HepG2 (cell line): ENCODE results near the gene EGFR. TPM values are rescaled to one million over a fixed set of nuclear protein-coding genes. Genes with fewer than 3 reads are reported as not detected.

ENCODE experiments used
- FOSL1 ChIP-seq: sonication (generic); formaldehyde crosslinking; IDR thresholded peaks from 2 replicates; pipeline ENCODE4 v1.9.0; 2021; ENCODE audit warnings: missing genetic modification reagents, borderline replicate concordance
- MXI1 ChIP-seq: IDR thresholded peaks from 3 replicates; pipeline ENCODE4 v1.6.1; 2012; ENCODE audit warnings: low read depth, low read length, inconsistent platforms, borderline replicate concordance
- PHF21A ChIP-seq: sonication (generic); formaldehyde crosslinking; IDR thresholded peaks from 2 replicates; pipeline ENCODE4 v1.5.0; 2020; ENCODE audit warnings: mild to moderate bottlenecking, missing genetic modification reagents
- SAP130 ChIP-seq: IDR thresholded peaks from 2 replicates; pipeline ENCODE4 v1.6.1; 2016; ENCODE audit warnings: low read depth
- SKI ChIP-seq: fragments of 450-650 bp; IDR thresholded peaks from one replicate; pipeline ENCODE4 v1.6.1; 2018; ENCODE audit warnings: mild to moderate bottlenecking; ENCODE audit not compliant: partially characterized antibody
- SNRNP70 ChIP-seq: fragments of 200-400 bp; formaldehyde crosslinking; IDR thresholded peaks from 2 replicates; pipeline ENCODE4 v1.6.1; 2017; ENCODE audit warnings: mild to moderate bottlenecking, low read depth, low read length, moderate library complexity
- ZBTB1 ChIP-seq: sonication (generic); formaldehyde crosslinking; IDR thresholded peaks from 2 replicates; pipeline ENCODE4 v1.4.0; 2020; ENCODE audit warnings: missing genetic modification reagents, borderline replicate concordance
- ZMAT3 ChIP-seq: sonication (generic); formaldehyde crosslinking; conservative IDR thresholded peaks from 2 replicates; pipeline ENCODE4 v1.7.0; 2021; ENCODE audit warnings: missing genetic modification reagents
- ZNF501 ChIP-seq: sonication (generic); formaldehyde crosslinking; IDR thresholded peaks from 2 replicates; pipeline ENCODE4 v1.5.1; 2020; ENCODE audit warnings: mild to moderate bottlenecking, moderate library complexity, missing genetic modification reagents
- ZNF557 ChIP-seq: sonication (generic); formaldehyde crosslinking; IDR thresholded peaks from 2 replicates; pipeline ENCODE4 v1.4.0; 2020; ENCODE audit warnings: missing genetic modification reagents
- ZNF614 ChIP-seq: IDR thresholded peaks from 2 replicates; pipeline ENCODE4 v1.6.1; 2018; ENCODE audit warnings: missing biosample characterization, missing genetic modification reagents, inconsistent platforms, borderline replicate concordance
- polyA plus RNA-seq, 8 experiments: library from polyadenylated mRNA; depleted of rRNA in 3 of 8; stranded (reverse) in 7 of 8; unstranded in 1 of 8; fragments of >200 nt; fragmentation: Illumina TruSeq in 4 of 8; extraction: Trizol in 4 of 8; gene quantifications; 2 replicates each; pipeline versions ENCODE4 v1.2.1 to v1.2.3, GENCODE V29; 2011 to 2016; ENCODE audit warnings: low read depth in 4 of 8, missing spikeins in 1 of 8, mixed read lengths in 1 of 8; ENCODE audit not compliant: insufficient read depth in 1 of 8
- total RNA-seq, 5 experiments: library from RNA; depleted of rRNA; stranded (reverse); fragments of >200 nt; fragmentation: Illumina TruSeq; extraction: Trizol; gene quantifications; 2 replicates each; pipeline ENCODE4 v1.2.3, GENCODE V29; 2016; ENCODE audit warnings: low read depth in 1 of 5
- TF ChIP-seq, protein P1 (sequence below): sonication (generic); formaldehyde crosslinking; conservative IDR thresholded peaks from 2 replicates; pipeline ENCODE4 v1.4.0; 2020; ENCODE audit warnings: mild to moderate bottlenecking, missing genetic modification reagents, moderate library complexity
- TF ChIP-seq, protein P2 (sequence below): sonication (generic); formaldehyde crosslinking; IDR thresholded peaks from 2 replicates; pipeline ENCODE4 v1.4.0; 2020; ENCODE audit warnings: mild to moderate bottlenecking, missing genetic modification reagents
- TF ChIP-seq, protein P3 (sequence below): sonication (generic); formaldehyde crosslinking; IDR thresholded peaks from 2 replicates; pipeline ENCODE4 v1.4.0; 2020; ENCODE audit warnings: missing genetic modification reagents, mild to moderate bottlenecking, borderline replicate concordance
- TF ChIP-seq, protein P4 (sequence below): sonication (generic); formaldehyde crosslinking; IDR thresholded peaks from 2 replicates; pipeline ENCODE4 v1.8.0; 2022; ENCODE audit warnings: missing genetic modification reagents, mild to moderate bottlenecking, moderate library complexity, borderline replicate concordance
- TF ChIP-seq, protein P5 (sequence below): sonication (generic); formaldehyde crosslinking; IDR thresholded peaks from 2 replicates; pipeline ENCODE4 v1.4.0; 2020; ENCODE audit warnings: missing genetic modification reagents

The EGFR gene
- total and polyA plus RNA-seq, 2 of the 13 experiments (the other 11 are each of a cell fraction or from before 2014, with no cell fraction given): 7.0 to 10.0 TPM

DNA sequence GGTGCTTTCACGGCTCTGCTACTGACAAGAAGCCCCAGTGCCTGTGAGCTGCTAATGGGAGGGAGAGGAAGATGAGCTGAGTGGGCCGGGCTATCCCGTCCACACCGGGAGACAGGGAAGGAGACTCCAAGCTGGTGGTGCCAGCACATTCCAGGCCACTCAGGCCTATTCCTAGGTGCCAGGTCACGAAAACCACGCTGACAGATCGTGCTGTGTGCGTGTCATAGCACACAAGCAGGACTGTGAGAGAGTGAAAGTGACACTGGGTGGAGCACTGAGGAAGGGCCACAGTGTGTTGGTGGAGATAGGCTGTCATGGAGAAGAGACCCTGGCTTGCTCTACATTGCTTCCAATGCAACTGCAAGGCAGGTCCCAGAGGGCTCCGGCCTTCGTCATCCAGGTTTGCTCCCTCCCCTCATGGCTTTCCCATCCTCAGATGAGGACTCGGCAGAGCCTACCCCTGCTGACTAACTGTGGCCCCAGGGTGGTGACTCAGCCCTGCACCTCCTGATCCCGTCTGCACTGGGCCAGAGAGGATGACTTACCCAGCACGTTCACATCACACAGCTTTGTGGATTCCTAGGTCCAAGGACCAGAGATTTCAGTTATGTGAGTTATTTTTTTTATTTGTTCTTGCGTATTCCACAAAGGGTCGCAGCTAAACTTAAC, 167.3 kb downstream of the EGFR start (continued):
- TF ChIP-seq, protein P1, sequence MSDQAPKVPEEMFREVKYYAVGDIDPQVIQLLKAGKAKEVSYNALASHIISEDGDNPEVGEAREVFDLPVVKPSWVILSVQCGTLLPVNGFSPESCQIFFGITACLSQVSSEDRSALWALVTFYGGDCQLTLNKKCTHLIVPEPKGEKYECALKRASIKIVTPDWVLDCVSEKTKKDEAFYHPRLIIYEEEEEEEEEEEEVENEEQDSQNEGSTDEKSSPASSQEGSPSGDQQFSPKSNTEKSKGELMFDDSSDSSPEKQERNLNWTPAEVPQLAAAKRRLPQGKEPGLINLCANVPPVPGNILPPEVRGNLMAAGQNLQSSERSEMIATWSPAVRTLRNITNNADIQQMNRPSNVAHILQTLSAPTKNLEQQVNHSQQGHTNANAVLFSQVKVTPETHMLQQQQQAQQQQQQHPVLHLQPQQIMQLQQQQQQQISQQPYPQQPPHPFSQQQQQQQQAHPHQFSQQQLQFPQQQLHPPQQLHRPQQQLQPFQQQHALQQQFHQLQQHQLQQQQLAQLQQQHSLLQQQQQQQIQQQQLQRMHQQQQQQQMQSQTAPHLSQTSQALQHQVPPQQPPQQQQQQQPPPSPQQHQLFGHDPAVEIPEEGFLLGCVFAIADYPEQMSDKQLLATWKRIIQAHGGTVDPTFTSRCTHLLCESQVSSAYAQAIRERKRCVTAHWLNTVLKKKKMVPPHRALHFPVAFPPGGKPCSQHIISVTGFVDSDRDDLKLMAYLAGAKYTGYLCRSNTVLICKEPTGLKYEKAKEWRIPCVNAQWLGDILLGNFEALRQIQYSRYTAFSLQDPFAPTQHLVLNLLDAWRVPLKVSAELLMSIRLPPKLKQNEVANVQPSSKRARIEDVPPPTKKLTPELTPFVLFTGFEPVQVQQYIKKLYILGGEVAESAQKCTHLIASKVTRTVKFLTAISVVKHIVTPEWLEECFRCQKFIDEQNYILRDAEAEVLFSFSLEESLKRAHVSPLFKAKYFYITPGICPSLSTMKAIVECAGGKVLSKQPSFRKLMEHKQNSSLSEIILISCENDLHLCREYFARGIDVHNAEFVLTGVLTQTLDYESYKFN (CRISPR knock-in tag): peak; percentile 74
- peak; percentile 57; the same call in 1 of the 2 replicates for TF ChIP-seq PHF21A (CRISPR knock-in tag)
- TF ChIP-seq SNRNP70: no peak
- peak; percentile 88 for TF ChIP-seq SAP130 (CRISPR knock-in tag)
- peak; percentile 73 for TF ChIP-seq FOSL1 (CRISPR knock-in tag)
- peak; percentile 73; the same call in 1 of the 2 replicates for TF ChIP-seq ZMAT3 (CRISPR knock-in tag)
- peak; percentile 52; the same call in 1 of the 2 replicates for TF ChIP-seq ZNF501
- TF ChIP-seq, protein P2, sequence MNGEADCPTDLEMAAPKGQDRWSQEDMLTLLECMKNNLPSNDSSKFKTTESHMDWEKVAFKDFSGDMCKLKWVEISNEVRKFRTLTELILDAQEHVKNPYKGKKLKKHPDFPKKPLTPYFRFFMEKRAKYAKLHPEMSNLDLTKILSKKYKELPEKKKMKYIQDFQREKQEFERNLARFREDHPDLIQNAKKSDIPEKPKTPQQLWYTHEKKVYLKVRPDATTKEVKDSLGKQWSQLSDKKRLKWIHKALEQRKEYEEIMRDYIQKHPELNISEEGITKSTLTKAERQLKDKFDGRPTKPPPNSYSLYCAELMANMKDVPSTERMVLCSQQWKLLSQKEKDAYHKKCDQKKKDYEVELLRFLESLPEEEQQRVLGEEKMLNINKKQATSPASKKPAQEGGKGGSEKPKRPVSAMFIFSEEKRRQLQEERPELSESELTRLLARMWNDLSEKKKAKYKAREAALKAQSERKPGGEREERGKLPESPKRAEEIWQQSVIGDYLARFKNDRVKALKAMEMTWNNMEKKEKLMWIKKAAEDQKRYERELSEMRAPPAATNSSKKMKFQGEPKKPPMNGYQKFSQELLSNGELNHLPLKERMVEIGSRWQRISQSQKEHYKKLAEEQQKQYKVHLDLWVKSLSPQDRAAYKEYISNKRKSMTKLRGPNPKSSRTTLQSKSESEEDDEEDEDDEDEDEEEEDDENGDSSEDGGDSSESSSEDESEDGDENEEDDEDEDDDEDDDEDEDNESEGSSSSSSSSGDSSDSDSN (CRISPR knock-in tag): peak; percentile 65
- TF ChIP-seq ZNF557: 0 out of 2 replicates have a peak, but pooled peaks have one; percentile 63
- TF ChIP-seq, protein P3, sequence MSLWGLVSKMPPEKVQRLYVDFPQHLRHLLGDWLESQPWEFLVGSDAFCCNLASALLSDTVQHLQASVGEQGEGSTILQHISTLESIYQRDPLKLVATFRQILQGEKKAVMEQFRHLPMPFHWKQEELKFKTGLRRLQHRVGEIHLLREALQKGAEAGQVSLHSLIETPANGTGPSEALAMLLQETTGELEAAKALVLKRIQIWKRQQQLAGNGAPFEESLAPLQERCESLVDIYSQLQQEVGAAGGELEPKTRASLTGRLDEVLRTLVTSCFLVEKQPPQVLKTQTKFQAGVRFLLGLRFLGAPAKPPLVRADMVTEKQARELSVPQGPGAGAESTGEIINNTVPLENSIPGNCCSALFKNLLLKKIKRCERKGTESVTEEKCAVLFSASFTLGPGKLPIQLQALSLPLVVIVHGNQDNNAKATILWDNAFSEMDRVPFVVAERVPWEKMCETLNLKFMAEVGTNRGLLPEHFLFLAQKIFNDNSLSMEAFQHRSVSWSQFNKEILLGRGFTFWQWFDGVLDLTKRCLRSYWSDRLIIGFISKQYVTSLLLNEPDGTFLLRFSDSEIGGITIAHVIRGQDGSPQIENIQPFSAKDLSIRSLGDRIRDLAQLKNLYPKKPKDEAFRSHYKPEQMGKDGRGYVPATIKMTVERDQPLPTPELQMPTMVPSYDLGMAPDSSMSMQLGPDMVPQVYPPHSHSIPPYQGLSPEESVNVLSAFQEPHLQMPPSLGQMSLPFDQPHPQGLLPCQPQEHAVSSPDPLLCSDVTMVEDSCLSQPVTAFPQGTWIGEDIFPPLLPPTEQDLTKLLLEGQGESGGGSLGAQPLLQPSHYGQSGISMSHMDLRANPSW (CRISPR knock-in tag): 0 out of 2 replicates have a peak, but pooled peaks have one; percentile 18
- TF ChIP-seq ZBTB1 (CRISPR knock-in tag): no peak
- TF ChIP-seq SKI: peak; percentile 29
- no peak for TF ChIP-seq MXI1
- peak; percentile 41; the same call in 1 of the 2 replicates for TF ChIP-seq ZNF614
- TF ChIP-seq, protein P4, sequence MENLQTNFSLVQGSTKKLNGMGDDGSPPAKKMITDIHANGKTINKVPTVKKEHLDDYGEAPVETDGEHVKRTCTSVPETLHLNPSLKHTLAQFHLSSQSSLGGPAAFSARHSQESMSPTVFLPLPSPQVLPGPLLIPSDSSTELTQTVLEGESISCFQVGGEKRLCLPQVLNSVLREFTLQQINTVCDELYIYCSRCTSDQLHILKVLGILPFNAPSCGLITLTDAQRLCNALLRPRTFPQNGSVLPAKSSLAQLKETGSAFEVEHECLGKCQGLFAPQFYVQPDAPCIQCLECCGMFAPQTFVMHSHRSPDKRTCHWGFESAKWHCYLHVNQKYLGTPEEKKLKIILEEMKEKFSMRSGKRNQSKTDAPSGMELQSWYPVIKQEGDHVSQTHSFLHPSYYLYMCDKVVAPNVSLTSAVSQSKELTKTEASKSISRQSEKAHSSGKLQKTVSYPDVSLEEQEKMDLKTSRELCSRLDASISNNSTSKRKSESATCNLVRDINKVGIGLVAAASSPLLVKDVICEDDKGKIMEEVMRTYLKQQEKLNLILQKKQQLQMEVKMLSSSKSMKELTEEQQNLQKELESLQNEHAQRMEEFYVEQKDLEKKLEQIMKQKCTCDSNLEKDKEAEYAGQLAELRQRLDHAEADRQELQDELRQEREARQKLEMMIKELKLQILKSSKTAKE: 0 out of 2 replicates have a peak, but pooled peaks have one; percentile 44
- TF ChIP-seq, protein P5, sequence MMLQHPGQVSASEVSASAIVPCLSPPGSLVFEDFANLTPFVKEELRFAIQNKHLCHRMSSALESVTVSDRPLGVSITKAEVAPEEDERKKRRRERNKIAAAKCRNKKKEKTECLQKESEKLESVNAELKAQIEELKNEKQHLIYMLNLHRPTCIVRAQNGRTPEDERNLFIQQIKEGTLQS (CRISPR knock-in tag): peak; percentile 87
